Stomach smooth muscle (tissue), 2 donors: ENCODE results near the gene ILF2.
"Not testable (repeated sequence)": the region's sequence is repeated elsewhere in the genome, so short reads cannot be mapped to it uniquely, and the experiment has no call there.

Experiments
- H3K27ac ChIP-seq: one replicate; pipeline ENCODE4 v1.7.0; 2013; ENCODE audit warnings: mild to moderate bottlenecking, low read length, inconsistent platforms
- H3K27me3 ChIP-seq, 2 donors: one replicate each; pipeline ENCODE4 v1.7.0; 2013; ENCODE audit warnings: low read length in 2 of 2; ENCODE audit not compliant: insufficient read depth in 2 of 2, control insufficient read depth in 1 of 2
- H3K36me3 ChIP-seq, 2 donors: one replicate each; pipeline ENCODE4 v1.7.0; 2013; ENCODE audit warnings: low read length in 2 of 2; ENCODE audit not compliant: control insufficient read depth in 2 of 2, insufficient read depth in 2 of 2
- H3K4me1 ChIP-seq: one replicate; pipeline ENCODE4 v1.7.0; 2013; ENCODE audit warnings: low read length; ENCODE audit not compliant: control insufficient read depth, insufficient read depth
- H3K4me3 ChIP-seq, 2 donors: one replicate each; pipeline ENCODE4 v1.7.0; 2013; ENCODE audit warnings: low read length in 2 of 2
- H3K9ac ChIP-seq, 2 donors: one replicate each; pipeline ENCODE4 v1.7.0; 2013; ENCODE audit warnings: low read length in 2 of 2, mild to moderate bottlenecking in 1 of 2
- H3K9me3 ChIP-seq, 2 donors: one replicate each; pipeline ENCODE4 v1.7.0; 2013; ENCODE audit warnings: low read length in 2 of 2; ENCODE audit not compliant: control insufficient read depth in 2 of 2
- donor health status: healthy.
- donor health status: Pancreatic carcinoma.

Gene ILF2

DNA sequence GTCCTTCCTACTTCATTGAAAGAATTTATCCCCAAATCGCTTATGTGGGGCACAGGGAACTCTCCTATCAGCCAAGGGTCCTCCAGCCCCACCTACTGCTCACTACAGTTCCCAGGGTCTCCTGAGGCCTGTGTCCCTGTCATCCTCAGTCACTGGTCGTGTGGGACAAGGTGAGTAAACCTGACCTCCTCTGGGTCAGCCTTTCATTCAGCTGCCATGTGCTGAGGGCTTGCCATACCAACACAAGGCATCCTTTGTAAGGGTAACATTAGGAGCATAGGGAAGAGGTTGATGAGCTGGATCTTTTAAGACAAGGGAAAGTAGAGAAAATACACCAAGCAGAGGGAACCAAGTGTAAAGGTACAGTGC, 23.5 kb downstream of the ILF2 start:
- Histone ChIP-seq H3K4me3 (no peak overlapping the region), H3K36me3 (peaks cover 24 to 26% of the 10 kb centered on the region in 2 donors), H3K27ac (no peak overlapping the region), H3K9me3 (no peaks in the 10 kb centered on the region), H3K27me3 (no peaks in the 10 kb centered on the region), H3K9ac (no peak overlapping the region), H3K4me1 (peaks cover 11% of the 10 kb centered on the region)

DNA sequence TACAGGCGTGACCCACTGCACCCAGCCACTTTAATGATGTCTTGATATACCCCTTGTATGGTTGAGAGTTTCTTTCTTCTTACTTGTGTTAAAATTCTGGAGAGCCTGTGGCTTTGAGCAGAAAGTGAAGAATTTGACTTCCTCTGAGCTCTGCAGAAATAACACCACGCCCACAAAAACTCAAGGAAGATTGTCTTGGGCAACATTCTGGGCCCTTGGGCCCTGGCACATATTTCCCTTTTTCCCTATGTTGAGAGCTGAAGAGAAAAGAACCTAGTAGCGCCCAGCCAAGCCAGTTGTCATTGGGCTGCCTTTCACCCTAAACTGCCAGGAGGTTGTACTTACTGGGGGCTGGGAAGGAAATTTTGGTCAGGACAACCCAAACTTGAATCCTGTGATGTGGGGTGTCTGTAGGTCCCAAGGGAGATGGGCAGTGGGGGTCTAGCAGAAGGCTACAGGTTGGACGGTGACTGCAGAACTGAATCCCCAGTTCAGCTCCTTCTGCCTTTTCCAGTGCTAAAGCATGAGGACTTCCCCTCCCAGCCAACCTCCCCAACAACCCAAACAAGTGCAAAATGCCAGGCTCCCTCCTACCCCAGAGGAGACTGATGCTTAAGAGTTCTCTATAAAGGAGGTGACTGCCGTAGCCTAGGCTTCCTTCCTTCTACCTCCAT, 24.0 kb downstream of the ILF2 start:
- H3K27ac ChIP-seq, result no peak overlapping the region
- H3K27me3 ChIP-seq, result no peaks in the 10 kb centered on the region
- peaks cover 29 to 31% of the 10 kb centered on the region in 2 donors for H3K36me3 ChIP-seq
- no peak overlapping the region for H3K4me3 ChIP-seq
- H3K9ac ChIP-seq, result no peak overlapping the region
- no peaks in the 10 kb centered on the region for H3K9me3 ChIP-seq
- peaks cover 11% of the 10 kb centered on the region for H3K4me1 ChIP-seq

DNA sequence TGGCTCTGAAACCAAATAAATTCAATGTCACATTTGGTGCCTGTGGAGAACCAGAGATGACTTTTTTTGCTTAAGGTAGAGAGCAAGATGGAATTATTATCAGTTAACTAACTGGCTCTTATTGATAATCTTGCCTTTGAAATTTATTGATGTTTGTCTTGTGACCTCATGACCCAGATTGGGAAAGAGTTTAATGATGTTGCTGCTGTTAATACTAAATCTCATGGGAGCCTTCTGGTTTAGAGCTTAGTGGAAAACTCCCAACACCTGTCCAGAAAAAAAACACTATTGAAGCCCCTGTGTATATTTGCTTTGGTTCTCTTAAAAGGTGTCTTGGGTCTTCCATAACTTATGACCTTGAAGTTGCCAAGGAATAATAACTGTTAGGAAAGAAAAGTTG, 27.0 kb downstream of the ILF2 start:
- Histone ChIP-seq H3K36me3 (peaks cover 45 to 52% of the 10 kb centered on the region in 2 donors), H3K27me3 (no peaks in the 10 kb centered on the region), H3K9ac (no peak overlapping the region), H3K4me3 (no peak overlapping the region), H3K27ac (no peak overlapping the region), H3K4me1 (peaks cover 6% of the 10 kb centered on the region), H3K9me3 (no peaks in the 10 kb centered on the region)

DNA sequence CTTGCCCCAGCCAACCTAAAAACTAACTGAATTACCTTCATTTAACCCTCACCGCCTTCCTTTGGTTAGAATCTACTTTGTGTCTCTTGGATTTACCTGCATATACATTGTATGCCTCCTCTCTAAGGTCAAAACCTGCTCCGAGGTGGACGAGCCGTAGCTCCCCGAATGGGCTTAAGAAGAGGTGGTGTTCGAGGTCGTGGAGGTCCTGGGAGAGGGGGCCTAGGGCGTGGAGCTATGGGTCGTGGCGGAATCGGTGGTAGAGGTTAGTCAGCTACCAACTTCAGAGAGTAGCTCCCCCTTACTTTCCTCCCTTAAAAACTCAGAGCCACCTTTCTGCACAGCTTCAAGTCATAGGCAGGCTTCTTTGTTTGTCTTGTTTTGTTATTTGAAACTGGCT, 27.7 kb downstream of the ILF2 start:
- H3K4me1 ChIP-seq, result peaks cover 6% of the 10 kb centered on the region
- H3K27me3 ChIP-seq, result no peaks in the 10 kb centered on the region
- no peak overlapping the region for H3K27ac ChIP-seq
- no peak overlapping the region for H3K9ac ChIP-seq
- no peaks in the 10 kb centered on the region for H3K9me3 ChIP-seq
- no peak overlapping the region for H3K4me3 ChIP-seq
- H3K36me3 ChIP-seq, result peaks cover 51 to 57% of the 10 kb centered on the region in 2 donors

DNA sequence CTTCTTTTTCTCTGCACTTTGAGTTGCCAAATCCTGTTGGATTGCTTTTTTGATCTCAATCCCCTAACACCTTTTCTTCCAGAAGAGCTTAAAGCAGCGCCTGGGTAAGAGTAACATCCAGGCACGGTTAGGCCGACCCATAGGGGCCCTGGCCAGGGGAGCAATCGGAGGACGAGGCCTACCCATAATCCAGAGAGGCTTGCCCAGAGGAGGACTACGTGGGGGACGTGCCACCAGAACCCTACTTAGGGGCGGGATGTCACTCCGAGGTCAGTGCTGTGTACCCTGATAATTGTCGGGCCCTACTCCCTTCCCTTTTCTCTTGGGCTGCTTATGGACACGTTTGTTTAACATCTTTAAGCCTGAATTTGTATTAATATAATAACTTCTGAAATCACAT, 28.6 kb downstream of the ILF2 start:
- Histone ChIP-seq H3K36me3 (peaks cover 59 to 66% of the 10 kb centered on the region in 2 donors), H3K27me3 (no peaks in the 10 kb centered on the region), H3K9me3 (no peaks in the 10 kb centered on the region), H3K9ac (no peak overlapping the region), H3K4me3 (no peak overlapping the region), H3K27ac (no peak overlapping the region), H3K4me1 (peaks cover 8% of the 10 kb centered on the region)

DNA sequence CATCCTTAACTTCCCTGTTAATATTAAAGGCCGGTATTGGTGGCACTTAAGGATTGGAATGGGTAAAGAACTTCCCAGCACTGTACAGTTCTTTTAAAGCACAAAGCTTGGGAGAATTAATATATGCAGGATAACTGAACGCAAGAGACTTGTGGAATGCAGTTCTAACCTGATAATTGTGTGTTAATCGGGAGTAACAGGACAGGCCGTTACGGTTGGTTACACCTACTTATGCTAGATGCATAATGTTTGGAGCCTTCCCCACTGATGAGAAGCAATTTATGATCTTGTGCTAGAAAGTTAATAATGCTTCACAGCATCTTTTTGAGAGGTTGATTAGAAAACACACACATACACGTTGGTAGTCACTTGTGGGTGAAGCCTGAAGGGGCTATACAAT, 29.9 kb downstream of the ILF2 start:
- Histone ChIP-seq H3K9me3 (no peaks in the 10 kb centered on the region), H3K27ac (no peak overlapping the region), H3K27me3 (no peaks in the 10 kb centered on the region), H3K36me3 (peaks cover 66 to 75% of the 10 kb centered on the region in 2 donors), H3K4me1 (peaks cover 18% of the 10 kb centered on the region), H3K4me3 (no peak overlapping the region), H3K9ac (no peak overlapping the region)

- not testable (repeated sequence) for H3K4me3 ChIP-seq, H3K9ac ChIP-seq, H3K9me3 ChIP-seq, H3K27me3 ChIP-seq, H3K27ac ChIP-seq
- Histone ChIP-seq H3K36me3 (peaks cover 59 to 69% of the 10 kb centered on the region in 2 donors), H3K4me1 (peaks cover 25% of the 10 kb centered on the region)
Observed at GRCh38 chr1:153640213-153640612, 30.6 kb downstream of the ILF2 start.

DNA sequence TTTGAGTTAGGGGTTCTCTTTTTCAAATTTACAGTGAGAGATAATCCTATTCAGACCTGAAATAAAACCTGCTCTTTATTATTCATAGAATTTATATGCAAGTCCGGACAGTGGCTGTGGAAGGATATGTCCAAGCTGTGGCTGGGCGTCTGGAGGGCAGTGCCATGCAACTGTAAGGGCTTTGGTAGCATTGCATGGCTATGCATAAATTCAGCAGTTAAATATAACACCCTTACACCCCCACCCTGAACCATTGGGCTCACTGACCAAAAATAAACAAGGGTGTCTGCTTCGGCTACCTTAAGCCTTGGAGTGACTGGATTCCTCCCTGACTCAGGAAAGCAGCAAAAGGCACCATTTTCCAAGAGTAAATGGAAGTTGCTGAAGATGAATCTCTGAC, 31.5 kb downstream of the ILF2 start:
- Histone ChIP-seq H3K27me3 (no peaks in the 10 kb centered on the region), H3K9me3 (no peaks in the 10 kb centered on the region), H3K27ac (no peak overlapping the region), H3K4me1 (peaks cover 26% of the 10 kb centered on the region), H3K4me3 (no peak overlapping the region), H3K9ac (no peak overlapping the region), H3K36me3 (peaks cover 54 to 62% of the 10 kb centered on the region in 2 donors)

DNA sequence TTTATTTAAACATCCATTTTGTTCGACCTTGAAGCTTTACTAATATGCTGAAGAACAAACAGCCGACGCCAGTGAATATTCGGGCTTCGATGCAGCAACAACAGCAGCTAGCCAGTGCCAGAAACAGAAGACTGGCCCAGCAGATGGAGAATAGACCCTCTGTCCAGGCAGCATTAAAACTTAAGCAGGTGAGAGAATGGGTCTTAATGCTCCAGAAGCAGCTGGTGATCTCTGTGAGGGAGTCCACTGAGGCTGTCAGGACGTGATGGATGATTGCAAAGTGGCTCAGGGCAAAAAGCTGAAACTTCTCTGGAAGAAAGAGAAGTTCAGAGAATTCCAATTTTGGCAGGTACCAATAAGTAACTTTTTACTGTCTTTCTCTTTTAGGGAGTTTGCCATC, 32.5 kb downstream of the ILF2 start:
- no peaks in the 10 kb centered on the region for H3K9me3 ChIP-seq

GRCh38 chr1:153636312-153636711, 34.5 kb downstream of the ILF2 start:
- Histone ChIP-seq H3K36me3 (peaks cover 35 to 40% of the 10 kb centered on the region in 2 donors), H3K9ac (no peak overlapping the region), H3K27me3 (no peaks in the 10 kb centered on the region), H3K27ac (no peak overlapping the region), H3K4me3 (no peak overlapping the region), H3K9me3 (no peaks in the 10 kb centered on the region), H3K4me1 (peaks cover 33% of the 10 kb centered on the region)

More for the DNA sequence above, 32.5 kb downstream of the ILF2 start:
- no peaks in the 10 kb centered on the region for H3K27me3 ChIP-seq
- H3K9ac ChIP-seq, result no peak overlapping the region
- peaks cover 52 to 56% of the 10 kb centered on the region in 2 donors for H3K36me3 ChIP-seq
- peaks cover 30% of the 10 kb centered on the region for H3K4me1 ChIP-seq
- no peak overlapping the region for H3K4me3 ChIP-seq
- H3K27ac ChIP-seq, result no peak overlapping the region

- H3K4me3 ChIP-seq, result peak overlapping the region in 1 of 2 donors; percentile 22
- H3K4me1 ChIP-seq, result peaks cover 33% of the 10 kb centered on the region
- no peak overlapping the region for H3K27ac ChIP-seq
- H3K9me3 ChIP-seq, result no peaks in the 10 kb centered on the region
- no peaks in the 10 kb centered on the region for H3K27me3 ChIP-seq
- no peak overlapping the region for H3K9ac ChIP-seq
- peaks cover 32 to 36% of the 10 kb centered on the region in 2 donors for H3K36me3 ChIP-seq
Observed at GRCh38 chr1:153635872-153636271, 34.9 kb downstream of the ILF2 start.
